Suprapubic skin (tissue), 4 donors: Measurements from ENCODE around the gene CANT1.

Experiments
- EP300 ChIP-seq: sonication (generic); formaldehyde crosslinking; IDR thresholded peaks from one replicate; pipeline ENCODE4 v1.6.1; 2017; ENCODE audit warnings: antibody characterized with exemption
- POLR2AphosphoS5 ChIP-seq, 3 donors: sonication (generic); formaldehyde crosslinking; IDR thresholded peaks; one replicate each; pipeline ENCODE4 v1.6.1; 2017; ENCODE audit warnings: antibody characterized with exemption in 3 of 3

GRCh38 chr17:79043191-79043930, 33.8 kb upstream of the CANT1 start:
- no peak for TF ChIP-seq POLR2AphosphoS5 (IDR thresholded peaks at IDR 0.05)
- no peak for TF ChIP-seq EP300
